Measurements from ENCODE around the gene TGFBR1. TPM values are rescaled to one million over a fixed set of nuclear protein-coding genes. Genes with fewer than 3 reads are reported as not detected.

TGFBR1 gene
- total and polyA plus RNA-seq, 8 donors: 34.6 to 74.1 (median 41.3) TPM

DNA sequence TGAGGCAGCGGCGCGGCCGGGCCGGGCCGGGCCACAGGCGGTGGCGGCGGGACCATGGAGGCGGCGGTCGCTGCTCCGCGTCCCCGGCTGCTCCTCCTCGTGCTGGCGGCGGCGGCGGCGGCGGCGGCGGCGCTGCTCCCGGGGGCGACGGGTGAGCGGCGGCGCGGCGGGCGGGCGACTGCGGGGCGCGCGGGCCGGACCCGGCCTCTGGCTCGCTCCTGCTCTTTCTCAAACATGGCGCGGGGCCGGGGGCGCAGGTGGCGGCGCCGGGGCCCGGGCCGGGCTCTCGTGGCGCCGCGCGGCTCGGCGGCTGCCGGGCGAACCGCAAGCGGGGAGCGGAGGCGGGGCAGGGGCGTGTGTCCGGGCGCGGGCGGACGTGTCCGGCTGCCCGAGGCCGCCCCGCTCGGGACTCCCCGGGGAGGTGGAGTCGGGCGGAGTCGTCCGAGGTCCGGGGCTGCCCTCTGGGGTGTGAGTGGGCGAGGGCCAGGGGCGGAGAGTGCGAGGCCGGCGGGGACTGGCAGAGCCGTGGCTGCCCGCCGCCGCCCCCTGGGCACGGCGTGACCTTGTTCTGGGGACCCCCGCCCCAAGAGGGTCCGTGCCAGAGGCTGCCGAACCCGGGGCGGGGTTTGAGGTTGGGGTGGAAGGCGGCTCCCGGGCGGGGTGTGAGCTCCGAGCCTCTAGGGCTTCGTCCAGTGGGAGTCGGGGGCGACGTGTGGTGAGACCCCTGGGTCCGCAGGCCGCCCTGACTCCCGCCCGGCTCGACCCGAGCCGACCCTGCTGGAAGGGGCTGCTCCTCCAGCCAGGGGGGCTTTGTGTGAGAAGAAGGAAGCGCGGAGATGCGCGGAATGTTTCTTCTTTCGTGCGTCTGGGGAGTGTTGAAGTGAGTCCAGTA, 485 bp downstream of the TGFBR1 start:
- peak; percentile 81 for ATAC-seq

DNA sequence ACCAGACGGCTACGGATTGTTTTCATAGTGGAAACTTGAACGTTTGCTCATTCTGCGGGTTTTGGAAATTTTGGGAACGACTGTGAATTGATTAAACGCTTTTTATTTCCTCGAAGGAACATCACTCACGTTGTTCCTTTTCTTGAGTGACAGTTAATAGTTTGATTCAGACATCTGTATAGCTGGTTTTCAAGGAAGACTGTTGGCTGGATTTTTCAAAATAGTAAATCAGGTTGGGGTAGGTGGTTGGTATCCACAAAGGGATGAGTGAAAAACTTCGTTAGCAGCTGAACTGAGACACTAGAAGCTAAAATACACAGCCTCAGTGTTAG, 1.1 kb downstream of the TGFBR1 start:
- Histone ChIP-seq H3K4me3 (peak overlapping the region; percentile 71 to 92), H3K4me1 (peaks cover 7 to 67% of the 10 kb centered on the region in 2 donors), H3K27ac (peak overlapping the region; percentile 92 to 93), H3K36me3 (no peaks in the 10 kb centered on the region), H3K9me3 (no peaks in the 10 kb centered on the region), H3K27me3 (no peaks in the 10 kb centered on the region)
- intact Hi-C loops (cut with DNase I): no loop called here
- DNase-seq: no peak
- no peak for ATAC-seq
- TF ChIP-seq, protein P1, sequence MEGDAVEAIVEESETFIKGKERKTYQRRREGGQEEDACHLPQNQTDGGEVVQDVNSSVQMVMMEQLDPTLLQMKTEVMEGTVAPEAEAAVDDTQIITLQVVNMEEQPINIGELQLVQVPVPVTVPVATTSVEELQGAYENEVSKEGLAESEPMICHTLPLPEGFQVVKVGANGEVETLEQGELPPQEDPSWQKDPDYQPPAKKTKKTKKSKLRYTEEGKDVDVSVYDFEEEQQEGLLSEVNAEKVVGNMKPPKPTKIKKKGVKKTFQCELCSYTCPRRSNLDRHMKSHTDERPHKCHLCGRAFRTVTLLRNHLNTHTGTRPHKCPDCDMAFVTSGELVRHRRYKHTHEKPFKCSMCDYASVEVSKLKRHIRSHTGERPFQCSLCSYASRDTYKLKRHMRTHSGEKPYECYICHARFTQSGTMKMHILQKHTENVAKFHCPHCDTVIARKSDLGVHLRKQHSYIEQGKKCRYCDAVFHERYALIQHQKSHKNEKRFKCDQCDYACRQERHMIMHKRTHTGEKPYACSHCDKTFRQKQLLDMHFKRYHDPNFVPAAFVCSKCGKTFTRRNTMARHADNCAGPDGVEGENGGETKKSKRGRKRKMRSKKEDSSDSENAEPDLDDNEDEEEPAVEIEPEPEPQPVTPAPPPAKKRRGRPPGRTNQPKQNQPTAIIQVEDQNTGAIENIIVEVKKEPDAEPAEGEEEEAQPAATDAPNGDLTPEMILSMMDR (IDR thresholded peaks at IDR 0.05): no peak

More for the DNA sequence above, 485 bp downstream of the TGFBR1 start:
- intact Hi-C loops (cut with DNase I): no loop called here
- H3K4me1 ChIP-seq: peaks cover 7 to 61% of the 10 kb centered on the region in 2 donors
- TF ChIP-seq, protein P1 (IDR thresholded peaks at IDR 0.05): peak in 1 of 2 donors; percentile 19
- peak overlapping the region; percentile 71 to 92 for H3K4me3 ChIP-seq
- no peaks in the 10 kb centered on the region for H3K9me3 ChIP-seq
- peak overlapping the region; percentile 92 to 93 for H3K27ac ChIP-seq
- no peaks in the 10 kb centered on the region for H3K36me3 ChIP-seq
- DNase-seq: peak; percentile 50 to 97 (median 80)
- no peaks in the 10 kb centered on the region for H3K27me3 ChIP-seq

DNA sequence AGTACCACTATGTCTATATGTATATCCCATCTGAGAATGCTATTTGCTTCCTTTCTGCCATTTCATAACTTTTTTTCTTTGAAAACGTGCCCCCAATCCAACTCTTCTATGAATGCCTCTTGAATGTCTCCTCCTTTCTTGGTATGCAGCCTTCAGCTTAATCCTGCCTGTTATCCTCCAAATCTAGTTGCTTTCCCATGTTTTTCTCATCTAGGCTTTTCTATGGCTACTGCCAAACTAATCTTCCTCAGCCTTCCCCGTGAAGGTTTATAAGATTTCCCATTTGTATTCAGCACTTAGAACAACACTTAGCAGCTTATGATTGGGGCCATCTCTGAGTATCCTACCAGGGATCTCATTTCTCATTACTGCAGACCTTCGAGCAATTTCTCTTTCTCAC, 2.5 kb downstream of the TGFBR1 start:
- no peaks in the 10 kb centered on the region for H3K36me3 ChIP-seq
- H3K27me3 ChIP-seq: no peaks in the 10 kb centered on the region
- no peaks in the 10 kb centered on the region for H3K9me3 ChIP-seq
- H3K4me1 ChIP-seq: peaks cover 7 to 81% of the 10 kb centered on the region in 2 donors
- H3K4me3 ChIP-seq: peak overlapping the region in 1 of 2 donors; percentile 71
- H3K27ac ChIP-seq: peak overlapping the region in 1 of 2 donors; percentile 92
- TF ChIP-seq, protein P1 (IDR thresholded peaks at IDR 0.05): no peak
- DNase-seq: no peak
- intact Hi-C loops (cut with DNase I): no loop called here
- ATAC-seq: no peak

DNA sequence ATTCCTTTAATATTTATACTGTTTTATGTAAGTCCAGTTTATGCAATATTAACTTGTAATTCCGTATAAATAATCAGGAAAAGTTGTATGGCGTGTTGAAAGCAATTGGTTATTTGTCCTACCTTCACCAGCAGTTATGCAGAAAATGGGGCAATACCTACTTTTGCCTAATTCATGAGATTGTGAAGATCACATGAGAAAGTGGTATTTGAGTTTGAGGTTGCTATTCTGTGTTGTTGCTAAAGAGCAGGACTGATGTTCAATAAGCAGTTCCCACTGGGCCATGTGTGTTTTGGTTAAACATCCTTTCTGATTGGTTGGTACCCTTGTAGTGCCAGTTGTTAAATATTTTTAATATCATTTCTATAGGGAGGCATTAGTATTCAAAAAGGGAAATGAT, 3.2 kb downstream of the TGFBR1 start:
- H3K4me3 ChIP-seq: peak overlapping the region in 1 of 2 donors; percentile 71
- no peaks in the 10 kb centered on the region for H3K9me3 ChIP-seq
- DNase-seq: no peak
- ATAC-seq: no peak
- H3K36me3 ChIP-seq: no peaks in the 10 kb centered on the region
- TF ChIP-seq, protein P1 (IDR thresholded peaks at IDR 0.05): no peak
- intact Hi-C loops (cut with DNase I): no loop called here
- peak overlapping the region; percentile 35 to 92 for H3K27ac ChIP-seq
- no peaks in the 10 kb centered on the region for H3K27me3 ChIP-seq
- peaks cover 7 to 86% of the 10 kb centered on the region in 2 donors for H3K4me1 ChIP-seq

DNA sequence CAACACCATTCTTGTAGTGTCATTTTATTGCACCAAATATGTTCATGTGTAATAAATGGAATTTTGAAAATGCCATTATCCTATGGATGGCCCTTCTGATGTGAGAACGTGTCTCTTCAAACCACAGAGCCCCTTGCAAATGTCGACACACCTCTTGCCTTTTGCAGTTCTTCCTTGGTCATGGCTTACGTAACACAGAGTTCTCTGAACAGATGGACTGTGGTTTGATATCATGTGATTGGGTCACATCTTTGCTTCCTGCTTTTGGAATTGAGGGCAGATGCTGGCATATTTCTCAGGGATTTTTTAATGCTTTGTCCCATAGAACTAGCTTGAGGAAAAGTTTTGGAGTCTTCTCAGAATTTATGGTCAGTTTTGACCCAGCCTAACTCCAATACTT, 4.6 kb downstream of the TGFBR1 start:
- ATAC-seq: no peak
- peak overlapping the region in 1 of 2 donors; percentile 92 for H3K27ac ChIP-seq
- no peak for DNase-seq
- H3K27me3 ChIP-seq: no peaks in the 10 kb centered on the region
- H3K4me3 ChIP-seq: no peak overlapping the region
- H3K9me3 ChIP-seq: no peaks in the 10 kb centered on the region
- intact Hi-C loops (cut with DNase I): no loop called here
- TF ChIP-seq, protein P1 (IDR thresholded peaks at IDR 0.05): no peak
- no peaks in the 10 kb centered on the region for H3K36me3 ChIP-seq
- peaks cover 7 to 85% of the 10 kb centered on the region in 2 donors for H3K4me1 ChIP-seq
